ENCODE data around the gene STAT6.

STAT6 gene

DNA sequence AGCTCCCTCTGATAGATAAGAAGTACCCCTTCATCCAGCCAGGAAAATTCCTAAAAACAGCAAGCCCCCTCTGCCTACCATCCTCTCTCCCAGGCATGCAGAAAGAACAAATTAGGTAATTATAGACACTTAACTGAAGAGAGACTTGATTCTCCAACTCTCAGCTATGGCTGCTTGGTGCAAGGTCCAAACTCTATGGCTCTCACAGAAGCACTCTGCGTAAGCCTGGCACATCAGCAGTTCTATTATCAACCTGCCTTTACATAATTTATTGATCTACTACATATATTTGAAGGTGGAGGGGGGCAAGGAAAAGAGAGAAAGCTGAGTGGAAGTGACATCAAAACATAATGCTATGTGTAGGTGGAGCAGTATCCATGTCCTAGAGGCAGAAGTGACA, 60.2 kb downstream of the STAT6 start:
- DNase-seq (ENCODE audit: low spot score), result no peak
- FAIRE-seq, result no peak

- no peak for FAIRE-seq
- peak; percentile 21 for DNase-seq (ENCODE audit: low spot score)
Observed at GRCh38 chr12:57049890-57050289, 61.3 kb downstream of the STAT6 start, which contains the start of gene MYO1A. TSS of gene MYO1A (minus strand) at chr12:57050129. CDS start at chr12:57048323, 1,806 bp downstream.

DNA sequence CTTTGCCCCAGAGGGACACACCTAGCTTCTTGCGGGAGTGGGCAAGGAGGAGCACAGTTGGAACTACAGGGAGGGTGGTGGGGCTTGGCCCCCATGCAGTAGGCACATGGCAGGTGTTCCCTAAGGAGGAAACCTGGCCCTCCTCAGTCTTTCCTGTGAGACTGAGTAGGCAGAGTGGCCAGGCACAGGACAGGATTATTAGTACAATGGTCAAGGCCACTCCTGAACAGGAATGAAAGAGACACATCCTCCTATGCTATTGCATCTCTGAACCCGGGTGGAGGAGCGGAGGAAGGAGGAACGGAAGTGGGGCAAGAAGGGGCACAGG, 62.1 kb downstream of the STAT6 start:
- DNase-seq (ENCODE audit: low spot score) (no peak), FAIRE-seq (no peak)

- FAIRE-seq, result no peak
- no peak for DNase-seq (ENCODE audit: low spot score)
Observed at GRCh38 chr12:57048423-57049118, 62.6 kb downstream of the STAT6 start.

DNA sequence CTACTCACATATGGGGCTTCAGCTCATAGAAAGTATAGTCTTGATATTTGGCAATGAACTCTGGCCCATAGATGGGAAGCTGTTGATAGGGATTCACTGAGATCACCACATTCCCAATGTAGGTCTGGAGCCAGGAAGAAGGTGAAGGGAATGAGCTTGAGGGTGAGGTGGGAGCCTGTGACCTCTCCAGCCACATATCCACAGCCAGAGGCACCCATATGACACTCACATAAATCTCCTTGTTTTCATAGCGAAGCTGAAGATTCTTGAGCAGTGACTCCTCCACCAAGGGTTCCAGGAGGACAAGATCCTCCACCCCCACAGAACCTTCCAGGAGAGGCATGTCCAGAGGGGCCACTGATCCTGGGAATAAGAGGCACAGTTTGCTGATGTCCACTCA, 63.2 kb downstream of the STAT6 start:
- DNase-seq (ENCODE audit: low spot score) (no peak), FAIRE-seq (no peak)

- DNase-seq (ENCODE audit: low spot score) (no peak), FAIRE-seq (no peak)
Observed at GRCh38 chr12:57046947-57047890, 63.9 kb downstream of the STAT6 start.

DNA sequence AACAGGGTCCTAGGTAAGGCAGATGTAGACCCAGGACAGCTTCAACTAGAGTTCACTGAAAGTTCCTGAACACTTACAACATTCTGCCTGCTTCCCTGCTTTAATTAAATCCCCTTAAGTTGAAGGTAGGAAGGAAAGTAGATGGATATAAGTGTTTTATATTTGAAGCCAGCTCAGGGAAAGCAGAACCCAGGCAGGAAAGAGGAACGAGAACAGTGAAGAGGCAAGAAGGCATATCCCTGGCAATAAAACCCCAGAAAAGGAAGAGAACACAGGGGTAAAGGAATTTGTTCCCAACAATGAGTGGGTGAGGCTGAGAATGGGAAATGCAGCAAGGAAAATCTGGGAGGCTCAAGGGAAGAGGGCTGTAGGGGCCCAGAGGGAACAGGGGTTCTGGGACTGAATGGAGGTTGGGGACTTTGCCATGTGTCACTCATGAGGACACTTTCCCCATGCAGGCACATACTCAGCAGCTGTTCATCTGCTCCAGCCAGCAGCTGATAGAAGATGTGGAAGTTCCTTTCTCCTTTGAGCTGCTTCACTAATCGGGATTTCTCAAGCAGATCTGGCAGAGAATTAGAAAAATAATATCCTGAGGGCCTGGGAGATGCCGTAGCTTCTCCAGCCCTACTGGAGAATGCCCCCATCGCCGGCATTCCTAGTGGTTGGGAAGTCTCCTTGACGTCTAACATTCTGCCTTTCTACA, 64.9 kb downstream of the STAT6 start:
- DNase-seq (ENCODE audit: low spot score) (no peak), FAIRE-seq (no peak)

Data from urothelium cell line (cell line).